Lung (tissue), 12 donors: ENCODE measurements around the gene PRICKLE2. TPM values are rescaled to one million over a fixed set of nuclear protein-coding genes. Genes with fewer than 3 reads are reported as not detected.

Experiments used
- ATAC-seq: fragments of 200-7000 bp; cut with Tn5 transposase; one replicate; pipeline ENCODE4 v1.9.1; 2020; ENCODE audit warnings: moderate number of reproducible peaks; ENCODE audit not compliant: insufficient read depth, low FRiP score
- DNase-seq, 3 donors: peaks; one replicate each; pipeline ENCODE4 v3.0.0-alpha.2; 2013 to 2017
- H3K27ac ChIP-seq, 2 donors: one replicate each; pipeline ENCODE4 v1.5.1; 2013; ENCODE audit warnings: mild to moderate bottlenecking in 2 of 2, moderate library complexity in 2 of 2, control low read depth in 1 of 2, inconsistent platforms in 1 of 2, low read depth in 1 of 2, low read length in 1 of 2
- H3K27me3 ChIP-seq, 3 donors: one replicate each; pipeline ENCODE4 v1.5.1; 2013; ENCODE audit warnings: low read length in 2 of 3; ENCODE audit not compliant: control insufficient read depth in 3 of 3, insufficient read depth in 3 of 3
- H3K36me3 ChIP-seq, 4 donors: one replicate each; pipeline ENCODE4 v1.5.1; 2013; ENCODE audit warnings: low read length in 4 of 4, mild to moderate bottlenecking in 1 of 4, moderate library complexity in 1 of 4; ENCODE audit not compliant: control insufficient read depth in 4 of 4, insufficient read depth in 4 of 4
- H3K4me1 ChIP-seq, 5 donors: one replicate each; pipeline ENCODE4 v1.5.1; 2013; ENCODE audit warnings: low read length in 5 of 5, mild to moderate bottlenecking in 2 of 5, moderate library complexity in 1 of 5; ENCODE audit not compliant: control insufficient read depth in 5 of 5, insufficient read depth in 5 of 5
- H3K4me3 ChIP-seq: one replicate; pipeline ENCODE4 v1.5.1; 2013; ENCODE audit warnings: mild to moderate bottlenecking, control low read depth, moderate library complexity
- H3K9ac ChIP-seq, 2 donors: one replicate each; pipeline ENCODE4 v1.5.1; 2013; ENCODE audit warnings: low read length in 2 of 2, control low read depth in 1 of 2; ENCODE audit not compliant: insufficient read depth in 1 of 2
- H3K9me3 ChIP-seq, 4 donors: one replicate each; pipeline ENCODE4 v1.5.1; 2013; ENCODE audit warnings: low read length in 3 of 4, mild to moderate bottlenecking in 1 of 4, moderate library complexity in 1 of 4; ENCODE audit not compliant: control insufficient read depth in 4 of 4, insufficient read depth in 3 of 4
- CTCF ChIP-seq: IDR thresholded peaks from 2 replicates; pipeline ENCODE4 v1.5.1; 2012; ENCODE audit warnings: mild to moderate bottlenecking; ENCODE audit errors: control extremely low read depth, extremely low read depth
- WGBS, 2 donors: extraction: QIAGEN DNeasy Blood & Tissue Kit; methylation state at CpG; one replicate each; pipeline ENCODE4 v1.1.7; 2013; 5-methylcytosine and 5-hydroxymethylcytosine counted together
- polyA plus RNA-seq, 2 donors: library from polyadenylated mRNA; stranded (reverse); fragments of 200-250 nt; gene quantifications; one replicate each; pipeline ENCODE4 v1.2.1, GENCODE V29; 2013
- total RNA-seq, 2 donors: library from RNA; depleted of rRNA in 1 of 2; stranded (reverse); fragments of >200 nt in 1 of 2; gene quantifications; one replicate each; pipeline ENCODE4 v1.2.1, GENCODE V29; 2014 to 2021
- donor health status: control.
- donor health status: control.
- donor health status: Bipolar disorder and iron deficiency.
- donor health status: healthy.
- donor health status: DM: yes; HTN: yes; CAD: no.

Gene PRICKLE2
- total and polyA plus RNA-seq, 4 donors, result 4.0 to 88.0 (median 19.9) TPM

GRCh38 chr3:64094713-64095079, 130.6 kb downstream of the PRICKLE2 start:
- no peak for DNase-seq
- Histone ChIP-seq H3K4me1 (peaks cover 0 to 5% (median 0%) of the 10 kb centered on the region in 5 donors), H3K27me3 (no peaks in the 10 kb centered on the region), H3K27ac (no peak overlapping the region), H3K9me3 (no peaks in the 10 kb centered on the region), H3K4me3 (no peak overlapping the region), H3K36me3 (peaks cover 3 to 31% (median 9%) of the 10 kb centered on the region in 4 donors), H3K9ac (no peak overlapping the region)
- 95 to 96% methylated on average over 2 of the region's 2 CpGs for WGBS, 2 donors
- no peak for TF ChIP-seq CTCF
- ATAC-seq, result no peak

GRCh38 chr3:64093825-64094712, 131.2 kb downstream of the PRICKLE2 start:
- no peak for TF ChIP-seq CTCF
- peaks cover 3 to 31% (median 4%) of the 10 kb centered on the region in 4 donors for H3K36me3 ChIP-seq
- ATAC-seq, result no peak

GRCh38 chr3:64093211-64093610, 132.1 kb downstream of the PRICKLE2 start:
- Histone ChIP-seq H3K4me1 (peaks cover 2 to 15% (median 4%) of the 10 kb centered on the region in 5 donors), H3K27ac (no peak overlapping the region), H3K9ac (no peak overlapping the region), H3K9me3 (no peaks in the 10 kb centered on the region), H3K36me3 (peaks cover 0 to 26% (median 4%) of the 10 kb centered on the region in 4 donors), H3K4me3 (no peak overlapping the region), H3K27me3 (no peaks in the 10 kb centered on the region)
- DNase-seq (no peak), ATAC-seq (no peak)
- no peak for TF ChIP-seq CTCF

More at GRCh38 chr3:64093825-64094712, 131.2 kb downstream of the PRICKLE2 start:
- peaks cover 0 to 7% (median 2%) of the 10 kb centered on the region in 5 donors for H3K4me1 ChIP-seq
- H3K27ac ChIP-seq, result no peak overlapping the region
- H3K4me3 ChIP-seq, result no peak overlapping the region
- H3K27me3 ChIP-seq, result no peaks in the 10 kb centered on the region
- H3K9ac ChIP-seq, result no peak overlapping the region
- 82 to 83% methylated on average over 3 of the region's 3 CpGs for WGBS, 2 donors
- no peak for DNase-seq
- H3K9me3 ChIP-seq, result no peaks in the 10 kb centered on the region
